GM21515 (cell line): ENCODE measurements around the gene AQP12B.

Experiments used
- ATAC-seq: cut with Tn5 transposase; IDR thresholded peaks from one replicate; pipeline ENCODE4 v1.9.1; 2021; ENCODE audit not compliant: unreplicated experiment

AQP12B gene

GRCh38 chr2:240650254-240650965, 32.3 kb downstream of the AQP12B start:
- ATAC-seq, result no peak

GRCh38 chr2:240649331-240649730, 33.4 kb downstream of the AQP12B start:
- no peak for ATAC-seq

GRCh38 chr2:240648650-240649275, 33.9 kb downstream of the AQP12B start:
- no peak for ATAC-seq

- no peak for ATAC-seq
Observed at GRCh38 chr2:240648155-240648649, 34.5 kb downstream of the AQP12B start.

- ATAC-seq, result no peak
Observed at GRCh38 chr2:240647503-240648154, 35.1 kb downstream of the AQP12B start.

- ATAC-seq, result no peak
Observed at GRCh38 chr2:240646900-240647502, 35.7 kb downstream of the AQP12B start.

GRCh38 chr2:240646176-240646899, 36.3 kb downstream of the AQP12B start:
- no peak for ATAC-seq

GRCh38 chr2:240645801-240646175, 36.9 kb downstream of the AQP12B start:
- no peak for ATAC-seq

- no peak for ATAC-seq
Observed at GRCh38 chr2:240645346-240645745, 37.3 kb downstream of the AQP12B start.

GRCh38 chr2:240644859-240645301, 37.8 kb downstream of the AQP12B start:
- ATAC-seq, result no peak

- no peak for ATAC-seq
Observed at GRCh38 chr2:240644171-240644651, 38.5 kb downstream of the AQP12B start.

- no peak for ATAC-seq
Observed at GRCh38 chr2:240643811-240644150, 38.9 kb downstream of the AQP12B start.

GRCh38 chr2:240643093-240643810, 39.4 kb downstream of the AQP12B start:
- no peak for ATAC-seq

- ATAC-seq, result no peak
Observed at GRCh38 chr2:240642806-240643092, 39.9 kb downstream of the AQP12B start.

- no peak for ATAC-seq
Observed at GRCh38 chr2:240642061-240642805, 40.5 kb downstream of the AQP12B start.

- no peak for ATAC-seq
Observed at GRCh38 chr2:240640939-240641338, 41.7 kb downstream of the AQP12B start.

- ATAC-seq, result no peak
Observed at GRCh38 chr2:240639566-240639965, 43.1 kb downstream of the AQP12B start.

- no peak for ATAC-seq
Observed at GRCh38 chr2:240638512-240639160, 44.0 kb downstream of the AQP12B start.

- ATAC-seq, result no peak
Observed at GRCh38 chr2:240637901-240638345, 44.8 kb downstream of the AQP12B start.
